HG03575 (cell line): ENCODE results near the gene CPNE4.

ENCODE experiments used
- ATAC-seq: cut with Tn5 transposase; IDR thresholded peaks from one replicate; pipeline ENCODE4 v1.9.1; 2021; ENCODE audit not compliant: unreplicated experiment, insufficient number of reproducible peaks, low FRiP score; ENCODE audit errors: extremely low read depth

CPNE4 gene

DNA sequence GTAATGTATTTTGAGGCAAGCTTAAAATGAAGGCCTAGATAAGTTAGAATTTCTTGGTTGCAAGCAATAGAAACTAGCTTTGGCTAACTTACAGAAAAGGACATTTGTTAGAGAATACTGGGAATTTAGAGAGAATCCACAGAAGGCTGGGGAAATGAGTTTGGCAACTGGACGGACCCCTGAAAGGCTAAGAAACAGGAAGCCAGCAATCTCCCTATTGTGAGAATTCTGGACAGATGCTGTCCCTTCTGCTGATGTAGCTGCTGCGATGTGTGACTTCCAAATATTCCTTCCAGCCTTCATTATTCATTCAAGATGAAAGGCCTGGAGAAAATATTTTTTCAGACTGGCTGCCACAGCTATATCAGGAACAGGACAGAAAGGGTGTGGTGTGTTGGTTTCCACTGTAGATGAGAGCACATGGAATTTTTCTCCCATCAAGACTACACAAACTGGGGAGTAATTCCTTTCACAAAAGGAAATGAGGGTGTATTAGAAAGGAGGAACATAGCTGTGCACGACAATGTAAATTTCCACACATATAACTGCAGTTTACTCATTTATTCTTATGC, 213.5 kb downstream of the CPNE4 start:
- no peak for ATAC-seq

- no peak for ATAC-seq
Observed at GRCh38 chr3:131819381-131820055, 215.3 kb downstream of the CPNE4 start.

- no peak for ATAC-seq
Observed at GRCh38 chr3:131812433-131812832, 222.4 kb downstream of the CPNE4 start.

DNA sequence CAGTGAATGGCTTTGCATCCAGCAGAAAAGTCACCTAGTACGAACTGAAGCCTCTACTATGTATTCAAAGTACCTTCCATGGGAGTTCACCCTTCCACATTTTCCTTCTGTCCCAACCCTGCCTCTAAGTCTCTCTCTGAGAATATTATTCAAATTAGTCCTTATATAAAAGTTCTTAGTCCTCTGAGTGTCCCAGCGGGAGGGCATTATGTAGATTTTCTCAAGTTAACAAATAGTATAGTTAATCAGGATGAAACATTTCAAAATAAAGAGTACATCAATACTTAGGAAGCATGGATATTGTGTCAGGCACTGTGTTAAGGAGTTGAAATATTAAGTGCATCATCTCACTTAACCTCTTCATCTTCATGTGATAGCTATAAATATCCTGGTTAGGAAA, 223.3 kb downstream of the CPNE4 start:
- no peak for ATAC-seq

DNA sequence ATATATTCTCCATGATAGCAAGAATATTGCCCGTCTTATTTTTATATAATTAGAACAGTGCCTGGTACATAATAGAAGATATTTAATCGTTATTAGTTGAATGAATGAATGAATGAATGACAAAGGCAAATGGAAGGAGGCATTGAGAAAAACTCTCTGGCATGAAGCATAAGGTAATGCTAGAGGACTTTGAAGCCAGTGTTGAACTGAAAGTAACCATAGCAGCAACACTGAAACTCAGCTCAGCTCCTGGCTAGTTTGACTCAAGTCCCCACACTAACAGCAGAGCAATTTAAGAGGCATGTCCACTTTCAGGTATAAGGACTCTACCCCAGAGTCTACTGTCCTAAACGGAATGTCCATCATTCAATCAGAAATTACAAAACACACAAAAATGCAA, 227.0 kb downstream of the CPNE4 start:
- no peak for ATAC-seq

DNA sequence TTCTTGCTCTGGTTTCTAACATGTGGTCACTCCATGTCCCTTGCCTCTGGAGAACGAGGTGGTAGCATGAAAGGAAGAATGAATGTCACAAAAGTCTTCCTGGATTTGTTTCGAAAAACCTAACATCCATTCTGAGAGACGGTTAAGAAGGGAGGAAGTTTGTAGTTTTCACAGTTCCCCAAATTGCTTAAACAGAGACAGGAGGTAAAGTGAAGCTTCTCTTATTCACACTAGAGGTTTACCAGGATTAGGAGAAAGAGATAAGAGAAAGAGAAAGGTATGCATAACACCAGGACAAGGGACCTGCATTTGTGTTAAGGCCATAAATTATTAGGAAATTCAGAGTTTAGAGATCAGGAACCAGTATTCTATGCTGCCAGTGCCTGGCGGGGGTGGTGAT, 228.1 kb downstream of the CPNE4 start:
- ATAC-seq, result no peak

DNA sequence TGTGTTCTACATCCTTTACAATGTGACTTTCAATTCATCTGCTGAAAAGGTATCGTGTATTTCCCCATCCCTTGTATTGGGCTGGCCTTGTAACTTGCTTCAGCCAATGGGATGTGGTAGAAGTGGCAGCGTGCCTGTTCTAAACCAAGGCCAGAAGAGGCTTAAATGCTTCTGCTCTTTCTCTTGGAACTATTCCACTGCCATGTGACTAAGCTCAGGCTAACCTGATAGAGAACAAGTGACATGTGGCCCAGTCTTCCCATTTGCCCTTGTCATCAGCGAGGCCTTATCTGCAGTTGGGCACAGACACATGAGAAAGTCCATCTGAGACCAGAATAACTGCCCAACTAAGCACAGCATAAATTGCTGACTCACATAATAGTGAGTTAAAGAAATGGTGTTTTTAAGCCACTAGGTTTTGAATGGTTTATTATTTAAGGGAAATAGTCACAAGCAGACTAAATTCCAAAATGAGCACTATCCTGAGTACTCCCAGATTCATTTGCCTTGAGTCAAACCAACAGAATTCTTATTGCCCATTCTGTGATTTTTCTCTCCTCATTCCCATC, 230.2 kb downstream of the CPNE4 start:
- ATAC-seq, result no peak

- ATAC-seq, result no peak
Observed at GRCh38 chr3:131803113-131803512, 231.7 kb downstream of the CPNE4 start.

- ATAC-seq, result no peak
Observed at GRCh38 chr3:131802029-131802428, 232.8 kb downstream of the CPNE4 start.

GRCh38 chr3:131801566-131801965, 233.2 kb downstream of the CPNE4 start:
- no peak for ATAC-seq

GRCh38 chr3:131797776-131798175, 237.0 kb downstream of the CPNE4 start:
- ATAC-seq, result no peak

DNA sequence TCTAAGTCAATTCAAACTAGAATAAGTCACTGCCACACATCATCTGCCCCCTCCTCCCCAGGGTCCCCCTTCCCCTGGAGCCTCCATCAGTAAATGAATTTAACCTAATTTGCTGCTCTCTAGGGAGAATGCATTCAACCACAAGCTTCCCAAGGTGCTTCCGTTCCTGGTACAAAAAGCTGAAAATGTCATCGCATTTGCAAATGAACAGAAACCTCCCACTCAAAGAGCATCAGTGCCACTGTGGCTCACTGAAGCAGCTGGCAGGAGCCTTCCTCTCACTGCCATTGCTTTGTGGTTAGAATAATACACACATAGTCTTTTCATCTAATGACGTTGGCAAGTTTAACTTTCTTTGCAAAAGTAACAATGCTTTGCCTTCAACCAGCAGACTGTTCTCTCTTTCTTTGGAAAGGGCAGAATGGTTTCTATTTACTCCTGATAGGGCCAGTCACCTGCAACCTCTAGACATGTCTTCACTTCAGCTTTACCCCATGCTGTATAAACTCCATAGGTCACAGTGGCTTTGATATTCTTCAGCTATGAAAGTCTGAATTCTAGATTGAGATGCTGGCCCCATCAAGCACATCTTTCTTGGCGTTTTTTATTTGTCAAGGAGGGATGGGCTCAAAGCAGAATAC, 238.1 kb downstream of the CPNE4 start:
- ATAC-seq, result no peak

DNA sequence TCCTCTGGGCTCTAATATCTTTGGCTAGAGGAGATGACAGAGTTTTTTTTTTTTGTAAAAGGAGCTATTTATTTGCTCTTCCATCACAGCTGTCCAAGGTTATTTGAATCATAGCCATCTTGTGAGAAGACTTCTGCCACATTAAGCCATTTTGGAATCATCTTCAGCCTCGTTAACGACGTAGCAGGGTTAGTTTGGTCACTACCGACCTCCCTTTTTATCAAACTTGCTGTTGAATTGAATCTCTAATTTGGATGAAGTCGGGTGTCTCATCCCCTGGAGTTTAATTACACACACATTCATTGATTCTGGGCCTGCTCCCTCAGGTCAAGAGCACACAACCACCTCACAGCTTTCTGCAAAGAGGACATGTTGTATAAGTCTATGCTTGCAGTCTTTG, 238.7 kb downstream of the CPNE4 start:
- no peak for ATAC-seq

- ATAC-seq, result peak; percentile 34
Observed at GRCh38 chr3:131795390-131796090, 239.3 kb downstream of the CPNE4 start.

DNA sequence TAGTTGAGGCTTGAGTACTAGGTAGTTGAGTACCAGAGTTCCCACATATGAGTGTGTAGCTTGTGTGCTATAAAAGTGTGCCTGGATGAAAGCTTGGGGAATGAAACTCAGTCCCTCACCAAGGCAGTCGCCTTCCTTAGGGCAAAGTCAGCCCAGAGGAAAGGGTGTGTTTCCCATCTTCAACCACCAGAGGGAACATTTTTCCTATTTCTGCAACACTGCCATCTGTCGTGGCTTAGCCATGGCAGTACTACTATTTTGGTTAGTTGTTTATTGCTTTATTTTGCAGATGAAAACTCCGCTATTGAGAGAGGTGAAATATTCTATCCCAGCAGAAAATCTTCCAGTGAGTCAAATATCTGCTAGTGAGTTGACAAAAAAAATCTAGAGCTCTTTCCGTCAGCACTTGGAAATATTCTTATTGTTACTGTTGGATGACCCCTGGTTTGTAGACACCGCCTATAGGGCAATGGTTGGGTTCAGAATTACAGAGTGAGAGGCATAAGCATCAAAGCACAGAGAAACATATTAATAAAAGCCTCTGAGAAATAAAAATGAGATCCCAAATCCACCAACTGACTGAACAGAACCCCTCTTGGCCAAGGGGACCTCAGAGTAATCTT, 239.9 kb downstream of the CPNE4 start:
- no peak for ATAC-seq

- ATAC-seq, result no peak
Observed at GRCh38 chr3:131793870-131794269, 240.9 kb downstream of the CPNE4 start.

DNA sequence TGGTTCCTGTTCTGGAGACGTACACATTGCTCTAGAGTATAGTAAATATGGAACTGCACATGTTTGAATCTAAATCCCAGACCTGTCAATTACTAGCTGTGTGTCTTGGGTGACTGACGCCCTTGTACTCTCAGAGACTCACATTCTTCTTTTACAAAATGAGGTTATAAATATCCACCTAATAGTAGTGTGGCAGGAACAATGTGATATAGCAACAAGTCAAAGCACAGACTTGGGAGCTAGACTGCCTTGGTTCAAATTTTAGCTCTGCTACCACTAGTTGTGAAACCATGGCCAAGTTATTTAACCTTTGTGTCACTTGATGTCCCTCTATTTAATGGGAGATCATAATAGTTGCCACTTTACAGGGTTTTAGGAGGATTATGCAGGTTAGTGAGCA, 245.6 kb downstream of the CPNE4 start:
- ATAC-seq, result no peak

GRCh38 chr3:131786386-131786785, 248.4 kb downstream of the CPNE4 start:
- ATAC-seq, result no peak

GRCh38 chr3:131782751-131783150, 252.1 kb downstream of the CPNE4 start:
- ATAC-seq, result no peak
